Astrocyte of the spinal cord (primary cell): Measurements from ENCODE around the gene PLIN4.

ENCODE experiments used
- DNase-seq: peaks from one replicate; pipeline ENCODE4 v3.0.0; 2011; ENCODE audit warnings: low read depth, low spot score
- H3K4me3 ChIP-seq: 2 replicates; pipeline ENCODE4 v1.5.1; 2011; ENCODE audit warnings: low read depth, mild to moderate bottlenecking, low read length, moderate library complexity
- in situ Hi-C: cut with HindIII; loops from 2 replicates; pipeline ENCODE4 v1.10.0; 2017; ENCODE audit warnings: low sequenced_read_pairs
- TF ChIP-seq, protein P1 (sequence below): IDR thresholded peaks from 2 replicates; pipeline ENCODE4 v1.5.1; 2012; ENCODE audit warnings: low read depth, mild to moderate bottlenecking, low read length, inconsistent platforms

PLIN4 gene

DNA sequence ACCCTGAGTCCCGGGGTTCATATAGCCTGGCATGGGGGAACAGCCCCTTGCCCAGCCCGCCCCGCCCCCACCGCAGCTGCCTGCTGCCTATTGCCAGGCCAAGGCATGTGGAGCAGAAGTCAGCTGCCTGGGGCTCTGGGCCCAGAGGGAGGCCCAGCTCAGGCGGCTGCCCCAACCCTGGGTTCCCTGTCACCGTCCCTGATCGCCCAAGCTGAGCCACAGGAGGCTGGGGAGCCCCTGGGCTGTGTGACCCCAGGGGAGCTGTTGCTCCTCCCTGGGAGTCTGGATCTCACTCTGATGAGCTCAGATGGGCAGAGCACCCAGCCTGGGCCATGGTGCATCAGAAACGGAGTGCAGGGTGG is 1.4 kb downstream of the PLIN4 start:
- H3K4me3 ChIP-seq = no peak overlapping the region
- TF ChIP-seq, protein P1, sequence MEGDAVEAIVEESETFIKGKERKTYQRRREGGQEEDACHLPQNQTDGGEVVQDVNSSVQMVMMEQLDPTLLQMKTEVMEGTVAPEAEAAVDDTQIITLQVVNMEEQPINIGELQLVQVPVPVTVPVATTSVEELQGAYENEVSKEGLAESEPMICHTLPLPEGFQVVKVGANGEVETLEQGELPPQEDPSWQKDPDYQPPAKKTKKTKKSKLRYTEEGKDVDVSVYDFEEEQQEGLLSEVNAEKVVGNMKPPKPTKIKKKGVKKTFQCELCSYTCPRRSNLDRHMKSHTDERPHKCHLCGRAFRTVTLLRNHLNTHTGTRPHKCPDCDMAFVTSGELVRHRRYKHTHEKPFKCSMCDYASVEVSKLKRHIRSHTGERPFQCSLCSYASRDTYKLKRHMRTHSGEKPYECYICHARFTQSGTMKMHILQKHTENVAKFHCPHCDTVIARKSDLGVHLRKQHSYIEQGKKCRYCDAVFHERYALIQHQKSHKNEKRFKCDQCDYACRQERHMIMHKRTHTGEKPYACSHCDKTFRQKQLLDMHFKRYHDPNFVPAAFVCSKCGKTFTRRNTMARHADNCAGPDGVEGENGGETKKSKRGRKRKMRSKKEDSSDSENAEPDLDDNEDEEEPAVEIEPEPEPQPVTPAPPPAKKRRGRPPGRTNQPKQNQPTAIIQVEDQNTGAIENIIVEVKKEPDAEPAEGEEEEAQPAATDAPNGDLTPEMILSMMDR = no peak
- DNase-seq = no peak
- in situ Hi-C loops = no loop called here

DNA sequence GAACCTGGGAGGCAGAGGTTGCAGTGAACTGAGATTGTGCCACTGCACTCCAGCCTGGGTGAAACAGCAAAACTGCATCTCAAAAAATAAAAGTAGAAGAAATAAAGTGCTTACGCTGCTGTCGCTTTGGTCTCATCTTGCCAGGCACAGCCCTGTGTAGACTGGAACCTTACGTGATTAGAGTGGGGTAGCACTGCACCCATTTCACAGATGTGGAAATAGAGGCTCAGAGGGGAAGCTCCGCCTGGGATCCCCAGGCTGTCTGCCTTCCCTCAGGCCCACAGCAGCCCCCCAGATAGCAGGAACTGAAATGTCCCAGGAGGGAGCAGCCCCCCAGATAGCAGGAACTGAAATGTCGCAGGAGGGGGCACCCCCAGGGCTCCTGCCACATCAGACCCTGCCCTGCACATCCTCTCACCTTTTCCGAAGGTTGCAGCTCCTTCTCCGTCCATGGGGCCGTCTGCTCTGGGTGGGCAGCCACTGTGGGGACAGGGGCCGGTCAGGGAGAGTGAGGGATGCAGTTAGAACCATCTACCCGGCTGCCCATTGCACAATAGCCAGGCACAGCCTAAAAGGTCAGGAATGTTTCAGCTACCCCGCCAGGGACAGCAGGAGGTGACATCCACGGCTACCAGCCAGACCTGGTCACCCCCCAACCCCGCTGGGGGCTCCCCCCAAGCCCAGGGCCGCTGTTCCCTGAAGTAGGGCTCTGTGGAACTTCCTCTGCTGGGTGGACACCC is 1.9 kb downstream of the PLIN4 start:
- no peak for DNase-seq
- TF ChIP-seq, protein P1 = no peak
- H3K4me3 ChIP-seq = no peak overlapping the region
- in situ Hi-C loops = no loop called here

DNA sequence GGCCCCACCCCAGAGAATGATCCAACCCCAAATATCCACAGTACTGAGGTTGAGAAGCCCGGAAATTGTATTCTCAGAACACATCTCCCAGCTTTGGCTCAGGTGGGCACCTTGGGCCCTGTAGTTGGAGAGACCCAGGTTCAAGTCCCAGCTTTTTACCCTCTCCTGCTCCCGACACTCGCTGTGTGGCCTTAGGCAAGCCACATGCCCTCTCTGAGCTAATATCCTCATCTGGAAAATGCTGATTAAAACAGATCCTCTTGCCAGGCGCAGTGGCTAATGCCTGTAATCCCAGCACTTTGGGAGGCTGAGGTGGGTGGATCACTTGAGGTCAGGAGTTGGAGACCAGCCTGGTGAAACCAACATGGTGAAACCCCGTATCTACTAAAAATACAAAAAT is 2.6 kb downstream of the PLIN4 start:
- H3K4me3 ChIP-seq = no peak overlapping the region
- TF ChIP-seq, protein P1 = no peak
- no peak for DNase-seq
- in situ Hi-C loops = no loop called here

DNA sequence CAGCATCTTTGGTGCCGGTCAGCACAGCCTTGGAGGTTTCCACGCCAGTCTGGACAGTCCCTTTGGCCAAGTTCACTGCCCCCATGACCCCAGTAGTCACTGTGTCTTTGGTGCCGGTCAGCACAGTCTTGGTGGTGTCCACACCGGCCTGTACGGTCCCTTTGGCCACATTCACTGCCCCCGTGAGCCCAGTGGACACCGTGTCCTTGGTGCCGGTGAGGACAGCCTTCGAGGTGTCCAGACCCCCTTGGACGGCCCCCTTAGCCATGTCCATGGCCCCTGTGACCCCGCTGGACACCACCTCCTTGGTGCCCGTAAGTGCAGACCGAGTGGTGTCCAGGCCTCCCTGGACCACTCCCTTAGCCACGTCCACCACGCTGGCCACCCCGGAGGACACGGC is 5.0 kb downstream of the PLIN4 start:
- TF ChIP-seq, protein P1 = no peak
- no peak overlapping the region for H3K4me3 ChIP-seq
- in situ Hi-C loops = no loop called here
- no peak for DNase-seq

DNA sequence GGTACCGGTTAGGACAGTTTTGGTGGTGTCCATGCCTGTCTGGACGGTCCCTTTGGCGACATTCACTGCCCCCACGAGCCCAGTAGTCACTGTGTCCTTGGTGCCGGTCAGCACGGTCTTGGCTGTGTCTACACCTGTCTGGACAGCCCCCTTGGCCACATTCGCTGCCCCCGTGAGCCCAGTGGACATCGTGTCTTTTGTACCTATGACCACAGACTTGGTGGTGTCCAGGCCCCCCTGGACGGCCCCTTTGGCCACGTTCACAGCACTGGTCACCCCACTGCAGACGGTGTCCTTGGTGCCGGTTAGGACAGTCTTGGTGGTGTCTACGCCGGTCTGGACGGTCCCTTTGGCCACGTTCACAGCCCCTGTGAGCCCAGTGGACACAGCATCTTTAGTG is 6.2 kb downstream of the PLIN4 start:
- TF ChIP-seq, protein P1 = no peak
- no peak for DNase-seq
- in situ Hi-C loops = no loop called here
- no peak overlapping the region for H3K4me3 ChIP-seq

DNA sequence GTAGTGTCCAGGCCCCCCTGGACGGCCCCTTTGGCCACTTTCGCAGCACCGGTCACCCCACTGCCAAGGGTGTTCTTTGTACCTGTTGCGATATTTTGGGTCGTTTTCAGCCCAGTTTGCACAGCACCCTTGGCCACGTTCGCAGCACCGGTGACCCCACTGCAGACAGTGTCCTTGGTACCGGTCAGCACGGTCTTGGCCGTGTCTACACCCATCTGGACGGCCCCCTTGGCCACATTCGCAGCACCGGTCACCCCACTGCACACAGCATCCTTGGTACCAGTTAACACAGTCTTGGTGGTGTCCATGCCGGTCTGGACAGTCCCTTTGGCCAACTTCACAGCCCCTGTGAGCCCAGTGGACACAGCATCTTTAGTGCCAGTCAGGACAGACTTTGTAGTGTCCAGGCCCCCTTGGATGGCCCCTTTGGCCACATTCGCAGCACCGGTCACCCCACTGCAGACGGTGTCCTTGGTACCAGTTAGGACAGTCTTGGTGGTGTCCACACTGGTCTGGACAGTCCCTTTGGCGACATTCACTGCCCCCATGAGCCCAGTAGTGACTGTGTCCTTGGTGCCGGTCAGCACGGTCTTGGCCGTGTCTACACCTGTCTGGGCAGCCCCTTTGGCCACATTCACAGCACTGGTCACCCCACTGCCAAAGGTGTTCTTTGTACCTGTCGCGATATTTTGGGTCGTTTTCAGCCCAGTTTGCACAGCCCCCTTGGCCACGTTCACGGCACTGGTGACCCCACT is 6.8 kb downstream of the PLIN4 start:
- H3K4me3 ChIP-seq = no peak overlapping the region
- in situ Hi-C loops = no loop called here
- DNase-seq = no peak
- TF ChIP-seq, protein P1 = no peak
